GM19025 (cell line): ENCODE data around the gene ALDH1A1.

Experiments
- ATAC-seq: cut with Tn5 transposase; IDR thresholded peaks from one replicate; pipeline ENCODE4 v1.9.1; 2021; ENCODE audit warnings: mild to moderate bottlenecking, low read depth, moderate library complexity; ENCODE audit not compliant: unreplicated experiment

ALDH1A1 gene

GRCh38 chr9:72952914-72953313 is at the start of gene ALDH1A1:
TSS of gene ALDH1A1 (minus strand) at chr9:72953053. CDS start at chr9:72953000, 53 bp downstream.
- ATAC-seq, result no peak

- ATAC-seq, result no peak
These were observed 49.0 kb upstream of the ALDH1A1 start for GRCh38 chr9:73001860-73002259.

GRCh38 chr9:72998363-72998762 is 45.5 kb upstream of the ALDH1A1 start:
- no peak for ATAC-seq

GRCh38 chr9:72997387-72997995 is 44.6 kb upstream of the ALDH1A1 start:
- ATAC-seq, result no peak

- ATAC-seq, result no peak
These were observed 43.9 kb upstream of the ALDH1A1 start for GRCh38 chr9:72996684-72997314.

- ATAC-seq, result no peak
These were observed 43.3 kb upstream of the ALDH1A1 start for GRCh38 chr9:72996114-72996513.

GRCh38 chr9:72995131-72996024 is 42.5 kb upstream of the ALDH1A1 start:
- no peak for ATAC-seq

GRCh38 chr9:72991772-72992171 is 38.9 kb upstream of the ALDH1A1 start:
- ATAC-seq, result no peak

- ATAC-seq, result no peak
These were observed 37.7 kb upstream of the ALDH1A1 start for GRCh38 chr9:72990397-72991182.

- no peak for ATAC-seq
These were observed 33.8 kb upstream of the ALDH1A1 start for GRCh38 chr9:72986522-72987116.

- ATAC-seq, result no peak
These were observed 32.9 kb upstream of the ALDH1A1 start for GRCh38 chr9:72985746-72986145.

- ATAC-seq, result no peak
These were observed 32.1 kb upstream of the ALDH1A1 start for GRCh38 chr9:72984991-72985390.

GRCh38 chr9:72984226-72984947 is 31.5 kb upstream of the ALDH1A1 start:
- ATAC-seq, result no peak

GRCh38 chr9:72983512-72984225 is 30.8 kb upstream of the ALDH1A1 start:
- no peak for ATAC-seq

- ATAC-seq, result no peak
These were observed 30.2 kb upstream of the ALDH1A1 start for GRCh38 chr9:72983056-72983455.

GRCh38 chr9:72982146-72982799 is 29.4 kb upstream of the ALDH1A1 start:
- no peak for ATAC-seq

- no peak for ATAC-seq
These were observed 28.6 kb upstream of the ALDH1A1 start for GRCh38 chr9:72981433-72981832.

GRCh38 chr9:72980600-72981265 is 27.9 kb upstream of the ALDH1A1 start:
- no peak for ATAC-seq
